ENCODE results near the gene ARID1B.

The ARID1B gene

DNA sequence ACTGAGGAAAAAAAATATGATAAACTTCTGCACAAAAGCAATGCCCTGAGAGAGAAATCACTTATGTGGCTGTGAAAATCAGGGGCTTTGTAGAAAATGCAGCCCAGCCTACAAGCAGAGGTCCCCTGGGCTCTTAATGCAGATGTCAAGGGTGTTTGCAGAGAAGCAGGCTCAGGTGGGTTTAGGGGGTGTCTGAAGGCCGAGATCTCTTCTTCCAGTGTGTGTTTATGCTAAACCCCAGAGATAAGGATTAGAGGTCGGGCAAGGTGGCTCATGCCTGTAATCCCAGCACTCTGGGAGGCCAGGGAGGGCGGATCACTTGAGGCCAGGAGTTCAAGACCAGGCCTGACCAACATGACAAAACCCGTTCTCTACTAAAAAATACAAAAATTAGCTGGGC is 467.6 kb downstream of the ARID1B start:
- no peak for DNase-seq (ENCODE audit: low read depth in 2 of 2)

- no peak for DNase-seq (ENCODE audit: low read depth in 2 of 2)
These were observed 468.3 kb downstream of the ARID1B start for GRCh38 chr6:157245436-157245835.

- DNase-seq (ENCODE audit: low read depth in 2 of 2) = no peak
These were observed 469.0 kb downstream of the ARID1B start for GRCh38 chr6:157246048-157246630.

DNA sequence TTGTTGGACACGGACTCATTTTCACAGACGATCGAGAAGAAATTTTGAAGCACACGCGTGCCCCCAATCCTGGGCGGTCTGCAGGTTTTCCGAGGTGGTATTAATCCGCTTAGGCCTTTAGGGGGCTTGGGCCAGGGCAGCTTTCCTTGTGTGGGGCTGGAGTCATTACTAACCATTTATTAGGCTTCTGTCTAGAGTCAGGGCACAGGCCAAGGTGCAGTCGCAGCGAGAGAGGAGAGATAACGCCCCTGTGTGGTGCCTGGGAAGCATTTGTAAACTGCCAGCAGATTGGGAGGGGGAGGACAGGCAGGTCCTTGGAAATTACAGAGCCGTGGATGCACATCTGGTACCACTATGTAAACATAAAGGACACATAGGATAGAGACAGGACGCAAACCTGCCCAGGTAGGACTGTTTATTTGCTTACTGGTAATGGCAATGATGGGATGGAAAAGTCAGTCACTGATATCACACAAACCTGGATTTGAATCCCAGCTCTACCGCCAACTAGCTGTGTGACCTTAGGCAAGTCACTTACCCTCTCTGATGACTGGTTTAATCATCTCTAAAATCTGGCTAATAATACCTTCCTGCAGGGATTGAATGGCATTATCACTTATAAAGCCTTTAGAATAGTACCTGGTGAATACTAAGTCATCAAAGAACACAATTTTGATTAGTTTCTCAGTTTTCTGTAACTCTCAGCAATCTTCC is 469.8 kb downstream of the ARID1B start:
- DNase-seq (ENCODE audit: low read depth in 2 of 2) = no peak

GRCh38 chr6:157248264-157248663 is 471.1 kb downstream of the ARID1B start:
- DNase-seq (ENCODE audit: low read depth in 2 of 2) = no peak

- no peak for DNase-seq (ENCODE audit: low read depth in 2 of 2)
These were observed 472.6 kb downstream of the ARID1B start for GRCh38 chr6:157249826-157250225.

GRCh38 chr6:157251586-157252247 is 474.5 kb downstream of the ARID1B start:
- DNase-seq (ENCODE audit: low read depth in 2 of 2) = no peak

DNA sequence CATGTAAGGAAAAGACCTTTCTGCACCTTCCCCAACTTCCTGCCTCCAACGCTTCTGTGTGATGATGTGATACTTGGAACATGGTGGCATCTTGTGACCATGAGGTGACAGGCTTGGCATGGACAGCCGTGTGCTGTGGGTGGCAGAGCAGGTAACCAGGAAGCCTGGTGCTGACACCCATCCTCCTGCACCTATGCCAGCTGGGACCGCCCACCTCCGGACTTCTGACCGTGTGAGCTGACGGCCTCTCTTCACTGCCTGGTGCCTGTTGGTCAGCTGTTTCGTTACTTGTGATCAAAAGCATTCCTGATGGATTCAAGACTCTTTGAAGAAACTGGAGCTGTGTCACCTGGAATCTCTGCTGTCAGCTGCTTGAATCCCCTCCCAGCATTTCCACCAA is 475.8 kb downstream of the ARID1B start:
- DNase-seq (ENCODE audit: low read depth in 2 of 2) = no peak

DNA sequence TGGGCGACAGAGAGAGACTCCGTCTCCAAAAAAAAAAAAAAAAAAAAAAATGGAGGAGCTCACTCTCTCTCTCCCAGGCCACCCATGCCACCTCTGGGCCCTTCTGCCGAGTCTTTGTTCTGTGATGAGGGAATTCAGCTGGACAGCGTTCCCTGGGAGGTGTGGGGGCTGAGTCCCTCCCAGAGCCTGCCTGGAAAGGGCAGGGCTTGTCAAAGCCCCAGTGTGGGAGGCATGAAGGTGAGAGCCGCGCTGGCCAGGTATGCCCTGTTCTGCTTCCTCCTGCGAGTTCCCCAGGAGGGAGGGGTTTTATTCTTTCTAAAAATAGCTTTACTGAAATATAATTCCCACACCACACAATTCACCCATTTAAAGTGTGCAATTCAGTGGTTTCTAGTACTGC is 476.5 kb downstream of the ARID1B start:
- DNase-seq (ENCODE audit: low read depth in 2 of 2) = no peak

- no peak for DNase-seq (ENCODE audit: low read depth in 2 of 2)
These were observed 477.4 kb downstream of the ARID1B start for GRCh38 chr6:157254538-157254937.

- DNase-seq (ENCODE audit: low read depth in 2 of 2) = no peak
These were observed 477.9 kb downstream of the ARID1B start for GRCh38 chr6:157255079-157255478.

GRCh38 chr6:157258878-157259277 is 481.7 kb downstream of the ARID1B start:
- DNase-seq (ENCODE audit: low read depth in 2 of 2) = no peak

DNA sequence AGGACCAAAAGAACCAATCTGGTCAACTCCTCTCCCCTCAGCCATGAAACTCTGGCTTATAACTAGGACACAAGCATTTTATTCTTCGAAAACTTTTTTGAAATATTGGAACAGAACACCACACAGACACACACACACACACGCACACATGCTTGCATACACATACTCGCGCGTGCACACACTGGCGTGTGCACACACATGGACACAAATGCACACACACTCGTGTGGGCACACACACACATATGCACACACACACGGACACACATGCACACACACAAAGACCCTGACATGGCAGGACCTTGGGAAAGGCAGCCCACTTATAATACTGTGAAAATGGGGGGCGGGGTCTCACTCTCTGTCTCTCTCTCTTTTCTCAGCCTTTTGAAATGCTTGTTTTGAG is 482.3 kb downstream of the ARID1B start:
- DNase-seq (ENCODE audit: low read depth in 2 of 2) = no peak

Measured in activated CD8-positive, alpha-beta memory T cell treated with anti-CD3 and anti-CD28 coated beads for 4 hours (primary cell).